ENCODE data around the gene GPD1L.
A peak's percentile ranks its signal among the peaks of the same experiment; 100 is the strongest.

Gene GPD1L

DNA sequence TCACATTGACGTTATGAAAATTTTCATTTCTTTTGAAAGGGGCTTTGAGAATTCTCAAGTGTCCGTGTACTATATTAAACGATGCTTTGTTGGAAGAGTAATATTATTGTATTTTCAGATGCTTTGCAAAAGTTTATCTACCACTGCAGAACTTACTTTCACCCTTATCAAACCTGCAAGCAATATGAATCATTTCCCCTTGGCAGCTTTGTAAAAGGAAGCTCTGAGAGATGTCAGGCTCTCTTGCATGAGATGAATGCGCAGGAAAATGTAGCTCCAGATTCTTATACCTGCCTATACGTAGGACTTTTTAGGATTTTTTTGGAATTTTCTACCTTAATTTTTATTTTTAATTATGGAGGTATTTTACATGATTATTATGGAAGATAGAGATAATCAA is 34.5 kb downstream of the GPD1L start:
- no peak for DNase-seq

DNA sequence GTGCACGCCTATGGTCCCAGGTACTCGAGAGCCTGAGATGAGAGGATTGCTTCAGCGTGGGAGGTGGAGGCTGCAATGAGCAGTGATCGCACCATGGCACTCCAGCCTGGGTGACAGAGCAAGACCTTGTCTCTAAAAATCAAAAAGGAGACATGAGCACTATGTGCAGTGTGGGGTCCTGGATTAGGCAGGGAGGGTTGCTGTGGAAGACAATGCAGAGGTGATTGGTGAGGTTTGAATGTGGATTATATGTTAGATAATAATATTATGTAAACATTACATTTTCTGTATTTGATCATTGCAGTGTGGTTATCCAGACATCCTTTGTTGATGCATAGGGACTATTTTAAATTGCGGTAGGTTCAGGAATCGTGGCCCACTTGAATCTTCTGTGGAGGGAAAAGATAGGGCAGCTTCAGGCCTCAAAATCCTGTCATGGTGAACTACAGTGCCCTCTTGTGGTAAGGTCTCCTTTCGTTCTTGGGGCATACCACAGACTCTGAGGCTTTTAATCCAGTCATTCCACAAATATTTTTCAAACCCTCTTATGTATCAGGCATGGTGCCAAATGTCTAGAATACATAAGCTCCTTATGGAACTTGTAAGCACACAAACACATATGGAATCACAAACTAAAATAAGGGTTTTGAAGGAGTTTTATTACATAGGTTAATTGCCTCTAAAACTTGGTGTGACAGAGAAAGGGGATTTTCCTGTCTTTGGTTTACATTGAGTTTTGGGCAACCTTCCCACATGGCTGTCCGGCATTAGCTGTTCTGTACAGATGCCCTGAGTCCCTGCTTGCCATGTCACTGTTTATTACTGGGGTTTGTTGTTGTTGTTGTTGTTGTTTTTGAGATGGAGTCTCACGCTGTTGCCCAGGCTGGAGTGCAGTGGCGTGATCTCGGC is 37.7 kb downstream of the GPD1L start:
- peak; percentile 65 for DNase-seq

DNA sequence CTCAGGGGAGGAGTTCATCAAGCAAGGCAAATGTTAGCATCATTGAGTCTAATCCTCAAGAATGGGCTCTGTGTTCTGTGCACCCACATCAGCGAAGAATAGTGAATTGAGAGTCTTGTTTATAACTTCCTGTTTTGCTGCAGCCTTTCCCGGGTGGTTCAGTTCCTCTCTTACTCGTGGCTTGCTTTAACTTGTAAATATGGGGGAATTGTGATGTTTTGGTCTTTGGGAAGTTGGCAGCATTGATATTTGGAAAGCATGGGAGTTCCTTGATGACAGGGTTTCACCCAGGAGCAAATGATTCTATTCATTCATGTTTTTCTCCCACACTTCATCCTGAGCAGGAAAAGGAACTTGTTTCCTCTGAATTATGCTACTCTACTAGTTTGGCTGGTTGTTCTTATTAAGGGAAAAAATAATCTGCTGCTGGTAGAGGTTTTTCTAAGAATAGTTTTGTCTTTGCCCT is 40.4 kb downstream of the GPD1L start:
- DNase-seq: no peak

DNA sequence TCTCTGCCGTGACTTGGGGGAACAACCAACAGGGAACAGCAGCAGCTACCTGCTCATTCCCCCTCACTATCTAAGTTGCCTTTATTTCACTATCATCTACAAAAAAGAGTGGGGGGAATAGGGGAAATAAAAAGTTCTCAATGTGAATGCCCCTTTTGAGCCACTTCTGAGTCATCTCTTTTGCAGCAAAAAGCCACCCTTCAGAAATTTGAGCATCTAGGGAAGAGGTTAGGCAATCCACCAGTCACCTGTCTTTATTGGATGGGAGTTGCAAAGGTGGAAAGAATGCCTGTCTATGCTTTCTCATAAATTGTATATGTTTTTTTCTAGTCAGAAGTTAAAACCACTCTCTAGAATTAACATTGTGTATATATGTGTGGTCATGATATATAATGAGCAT is 41.1 kb downstream of the GPD1L start:
- DNase-seq: no peak

DNA sequence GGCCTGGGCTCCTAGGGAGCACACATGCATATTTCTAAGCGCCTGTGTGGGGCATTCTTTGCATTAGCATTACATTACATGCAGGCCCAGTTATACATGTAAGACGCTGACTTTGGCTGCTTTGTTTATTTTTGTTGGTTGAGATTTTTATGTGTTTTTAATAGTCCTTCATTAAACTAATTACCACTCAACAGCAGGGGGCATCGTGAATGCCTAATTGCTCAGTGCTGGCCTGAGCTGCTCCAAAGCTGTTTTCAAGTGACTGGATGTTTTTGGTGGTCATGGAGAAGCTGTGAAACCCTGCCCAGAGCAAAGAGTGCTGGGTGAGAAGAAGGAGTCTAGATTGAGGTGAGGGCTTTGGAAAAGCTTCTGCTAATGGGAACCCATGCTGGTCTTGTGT is 41.5 kb downstream of the GPD1L start:
- no peak for DNase-seq

DNA sequence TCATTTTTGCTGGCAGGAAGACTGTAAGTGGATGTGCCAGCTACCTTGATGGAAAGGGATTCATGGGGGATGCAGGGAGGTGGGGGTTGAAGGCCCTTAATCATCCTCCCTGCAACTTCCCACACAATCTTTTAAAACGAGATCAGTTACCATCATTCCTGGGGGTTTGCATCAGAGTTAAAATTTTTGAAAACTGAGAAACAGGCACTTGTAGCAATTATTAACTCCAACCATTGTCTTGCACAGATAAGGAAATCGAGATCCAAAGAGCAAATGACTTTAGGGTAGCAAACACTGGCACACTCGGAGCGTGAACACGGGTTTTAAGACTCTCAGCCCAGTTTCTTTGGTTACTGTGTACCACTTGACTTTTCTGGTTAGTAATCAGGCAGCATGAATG is 41.9 kb downstream of the GPD1L start:
- no peak for DNase-seq

DNA sequence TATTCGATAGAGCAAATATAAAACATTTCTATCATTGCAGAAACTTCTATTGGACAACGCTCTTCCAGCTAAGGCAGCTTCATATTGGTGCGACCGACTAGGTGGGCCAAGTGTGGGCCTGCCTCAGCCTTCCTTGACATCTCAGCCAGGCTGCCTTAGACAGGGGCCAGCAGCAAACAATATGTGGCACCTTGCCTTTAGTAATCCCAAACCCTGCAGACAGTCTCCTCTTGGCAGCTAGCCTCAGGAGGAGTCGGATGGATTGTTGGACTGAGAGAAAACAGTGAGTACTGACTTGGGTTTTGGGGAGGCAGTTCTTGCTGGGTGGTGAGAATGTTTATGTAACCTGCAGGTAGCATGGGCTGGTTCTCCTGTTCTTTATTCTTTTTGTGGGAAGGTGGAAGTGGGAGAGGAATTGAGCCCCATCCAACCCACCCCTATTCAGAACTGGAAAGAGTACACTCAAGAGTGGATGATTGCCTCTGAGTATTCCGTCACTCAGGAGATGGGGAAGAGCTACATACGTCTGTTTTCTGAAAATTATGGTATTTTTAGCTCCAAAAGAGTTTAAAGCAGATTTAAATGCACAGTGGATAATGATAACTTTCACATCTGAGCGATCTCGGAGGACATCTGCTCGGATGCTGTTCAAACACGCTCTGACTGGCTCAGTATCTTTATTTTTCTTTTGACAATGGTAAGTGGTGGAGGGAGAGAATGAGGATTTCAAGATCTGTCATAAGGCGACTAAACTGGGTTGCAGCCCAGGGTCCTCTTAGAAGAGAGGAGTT is 47.2 kb downstream of the GPD1L start:
- no peak for DNase-seq

DNA sequence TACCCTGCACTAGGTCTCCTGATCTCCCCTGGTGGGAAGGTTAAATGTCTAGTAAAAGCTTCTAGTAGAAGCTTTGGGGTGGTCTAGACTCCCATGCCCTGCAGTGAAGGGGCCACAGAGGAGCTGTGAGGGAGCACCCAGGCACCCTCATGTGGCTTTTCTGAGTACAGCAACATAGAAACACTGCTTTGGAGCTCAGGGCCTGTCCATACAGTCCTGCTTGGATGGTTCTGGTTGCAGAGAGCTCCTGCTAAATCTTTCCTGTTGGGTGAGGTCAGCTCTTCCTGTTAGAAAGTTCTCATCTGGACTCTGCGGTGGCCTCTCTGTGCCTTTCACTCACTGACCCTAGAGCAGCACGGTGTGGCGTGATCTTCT is 47.8 kb downstream of the GPD1L start:
- DNase-seq: no peak

DNA sequence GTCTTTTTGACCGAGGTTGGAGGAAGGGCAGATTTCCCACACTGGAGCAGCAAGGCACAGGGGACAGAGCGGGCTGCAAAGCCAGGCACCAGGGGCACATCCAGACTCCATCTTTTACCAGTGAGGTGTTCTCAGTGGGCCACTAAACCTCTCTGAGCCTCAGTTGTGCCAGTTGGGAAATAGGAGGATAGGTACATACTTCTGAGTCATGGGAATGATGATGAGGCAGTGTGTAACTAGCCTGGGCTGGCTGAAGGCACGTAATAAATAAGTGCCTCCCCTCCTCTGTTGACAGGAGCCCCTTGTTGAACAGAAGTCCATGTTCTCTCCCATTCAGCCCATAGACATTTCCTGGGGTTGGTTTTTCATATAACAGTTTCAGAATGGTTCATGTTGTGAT is 48.7 kb downstream of the GPD1L start:
- no peak for DNase-seq

DNA sequence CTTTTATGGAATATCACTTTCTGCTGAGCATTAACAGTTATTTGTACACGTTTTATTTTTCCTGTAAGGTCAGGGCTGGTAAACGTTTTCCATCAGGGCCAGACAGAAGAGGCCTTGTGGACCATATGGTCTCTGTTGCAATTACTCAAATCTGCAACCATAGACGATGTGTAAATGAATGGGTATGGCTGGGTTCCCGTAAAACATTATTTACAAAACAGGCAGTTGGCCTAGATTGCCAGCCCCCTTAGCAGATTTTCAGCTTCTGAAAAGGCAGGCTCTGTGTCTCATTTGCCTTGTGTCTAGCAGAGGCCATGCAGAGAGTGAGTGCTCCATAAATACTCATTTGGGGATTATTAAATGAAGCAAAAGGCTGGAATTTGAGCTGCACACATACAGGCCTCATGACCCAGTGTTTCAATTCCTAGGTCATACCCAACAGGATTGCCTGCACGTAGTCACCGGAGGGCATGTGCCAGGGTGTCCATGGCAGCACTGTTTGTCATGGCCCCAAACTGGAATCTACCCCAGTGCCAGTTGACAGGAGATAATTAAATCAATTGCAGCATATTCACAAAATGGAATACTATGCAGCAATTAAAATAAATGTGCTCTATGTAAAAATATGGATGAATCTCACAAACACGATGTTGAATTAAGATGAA is 51.3 kb downstream of the GPD1L start:
- no peak for DNase-seq

DNA sequence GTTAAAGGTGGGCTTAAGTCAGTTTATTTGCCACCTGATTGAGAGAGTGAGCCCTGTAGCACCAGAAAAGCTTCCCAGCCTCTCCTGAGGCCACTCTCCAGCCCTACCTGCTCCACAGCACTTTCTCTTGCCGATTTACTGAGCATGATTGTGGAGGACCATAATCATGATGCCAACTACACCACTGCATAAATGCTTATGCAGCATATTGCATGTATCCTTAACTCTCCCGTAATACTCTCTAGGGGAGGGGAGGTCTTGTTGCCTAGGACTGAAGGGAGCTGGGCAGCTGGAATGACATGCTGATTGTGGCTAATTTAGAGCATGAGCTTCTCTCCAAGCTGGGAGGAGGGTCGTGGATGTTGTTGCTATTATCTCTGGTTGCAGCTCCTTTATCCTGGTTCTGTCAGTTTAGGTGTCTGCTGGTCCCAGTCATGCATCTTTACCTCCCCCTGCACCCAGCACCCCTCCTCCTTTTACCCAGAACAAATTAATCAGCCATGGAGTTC is 54.3 kb downstream of the GPD1L start:
- DNase-seq: no peak

DNA sequence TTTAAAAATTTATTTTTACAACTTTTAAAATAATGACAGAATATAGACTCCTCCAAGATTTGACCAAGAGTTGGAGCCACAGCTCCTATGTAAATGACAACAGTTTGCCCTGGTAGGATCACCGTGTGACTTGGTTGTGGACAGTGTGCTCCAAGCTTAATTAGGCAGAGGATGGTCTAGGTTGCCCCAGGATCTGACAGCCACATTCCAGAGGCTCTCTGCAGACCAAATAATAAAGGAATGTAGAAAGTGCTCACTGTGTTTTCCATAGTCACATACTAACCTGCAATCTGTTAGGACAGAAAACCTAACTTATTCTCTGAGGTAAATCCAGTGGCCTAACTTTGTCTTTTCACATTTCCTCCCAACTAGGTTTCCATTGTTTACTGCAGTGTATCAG is 59.0 kb downstream of the GPD1L start:
- DNase-seq: no peak

DNA sequence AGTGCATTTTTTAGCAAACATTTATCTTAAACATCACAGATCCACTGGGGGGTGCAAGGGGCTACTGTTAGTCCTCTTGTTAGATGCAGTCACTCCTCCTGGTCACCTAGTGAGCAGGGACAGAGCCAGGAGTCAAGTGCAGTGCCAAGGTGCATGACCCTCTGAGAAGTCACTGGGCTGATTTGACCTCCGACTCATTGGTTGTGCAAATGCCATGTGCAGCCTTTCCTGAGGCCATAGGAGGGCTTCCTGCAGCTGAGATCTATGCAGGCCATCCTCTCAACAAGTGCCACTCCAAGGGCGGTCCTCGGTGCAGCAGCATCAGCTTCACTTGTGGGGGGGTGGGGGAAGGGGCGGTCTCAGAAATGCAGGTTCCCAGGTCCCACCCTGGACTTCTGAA is 60.2 kb downstream of the GPD1L start:
- no peak for DNase-seq

DNA sequence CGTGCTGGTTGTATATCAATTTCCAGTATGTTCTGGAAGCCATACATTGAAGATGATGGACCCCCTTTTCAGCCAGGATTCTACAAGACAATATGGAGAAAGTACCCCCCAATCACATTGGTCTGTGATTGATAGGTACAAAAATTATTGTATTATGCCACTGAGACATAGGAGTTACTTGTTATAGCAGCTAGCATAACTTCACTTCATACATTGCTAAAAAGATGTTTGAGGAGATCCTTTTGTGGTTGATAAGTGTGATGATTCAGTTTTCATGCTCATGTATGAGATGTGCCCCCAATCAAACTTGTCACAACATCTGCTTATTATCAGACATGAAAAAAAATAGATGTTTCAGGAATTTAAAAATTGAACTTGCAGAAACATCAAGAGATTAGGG is 66.0 kb downstream of the GPD1L start:
- no peak for DNase-seq

DNA sequence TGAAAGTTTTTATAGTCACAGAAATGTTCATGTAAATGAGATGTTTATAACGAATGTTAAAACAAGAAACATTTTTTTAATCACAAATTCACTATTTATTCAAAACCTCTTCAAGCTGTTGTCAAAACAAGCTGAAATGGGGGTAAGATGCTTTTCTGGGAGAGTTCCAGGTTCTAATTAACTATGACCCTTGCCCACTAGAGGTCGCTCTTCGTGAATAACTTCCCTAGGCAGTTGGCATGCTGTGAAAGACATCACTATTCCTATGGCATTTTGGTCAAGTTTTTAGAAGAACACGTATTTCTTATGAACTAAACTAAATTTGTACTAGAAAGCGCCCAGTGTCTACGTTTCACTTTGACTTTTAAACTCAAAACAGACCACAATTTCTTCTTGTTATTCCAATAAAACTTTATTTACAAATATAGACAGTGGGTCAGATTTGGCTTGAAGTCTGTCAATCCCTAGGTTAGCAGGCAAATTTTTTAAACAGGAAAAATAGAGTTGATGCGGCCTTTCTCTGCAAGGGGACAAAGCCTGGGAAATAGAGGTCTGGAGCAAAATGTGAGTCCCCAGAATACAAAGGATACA is 69.3 kb downstream of the GPD1L start:
- peak; percentile 81 for DNase-seq

DNA sequence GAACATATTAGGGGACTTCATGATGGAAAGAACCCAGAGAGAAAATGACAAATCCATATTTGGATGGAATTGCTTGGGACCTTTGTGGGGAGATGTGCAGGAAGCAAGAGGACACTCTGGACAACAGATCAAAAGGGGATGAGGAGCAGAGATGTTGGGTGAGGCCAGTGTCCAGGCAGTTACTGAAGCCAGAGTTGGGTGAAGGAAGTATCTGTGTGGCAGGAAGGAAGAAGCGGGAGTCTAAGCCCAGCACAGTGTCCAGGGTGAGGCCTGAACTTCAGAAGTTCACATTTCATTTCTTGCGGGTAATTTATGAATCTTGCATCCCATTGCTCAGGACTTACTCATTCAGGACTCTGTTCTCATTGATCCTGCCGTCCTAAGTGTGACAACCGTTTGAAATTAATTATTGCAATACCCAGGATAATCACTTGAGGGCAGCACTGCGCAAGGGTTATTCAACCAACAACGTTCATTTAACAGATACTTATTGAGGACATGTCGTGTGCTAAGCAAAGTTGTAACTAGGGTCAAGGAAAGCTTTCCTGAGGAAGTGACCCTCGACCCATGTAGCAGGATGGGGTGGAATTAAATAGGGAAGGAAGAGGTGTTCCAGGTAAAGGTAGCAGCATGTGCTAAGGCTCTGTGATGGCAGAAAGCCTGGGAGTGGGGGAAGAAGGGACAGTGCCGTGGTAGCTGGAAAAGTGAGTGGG is 70.7 kb downstream of the GPD1L start:
- DNase-seq: peak; percentile 57

DNA sequence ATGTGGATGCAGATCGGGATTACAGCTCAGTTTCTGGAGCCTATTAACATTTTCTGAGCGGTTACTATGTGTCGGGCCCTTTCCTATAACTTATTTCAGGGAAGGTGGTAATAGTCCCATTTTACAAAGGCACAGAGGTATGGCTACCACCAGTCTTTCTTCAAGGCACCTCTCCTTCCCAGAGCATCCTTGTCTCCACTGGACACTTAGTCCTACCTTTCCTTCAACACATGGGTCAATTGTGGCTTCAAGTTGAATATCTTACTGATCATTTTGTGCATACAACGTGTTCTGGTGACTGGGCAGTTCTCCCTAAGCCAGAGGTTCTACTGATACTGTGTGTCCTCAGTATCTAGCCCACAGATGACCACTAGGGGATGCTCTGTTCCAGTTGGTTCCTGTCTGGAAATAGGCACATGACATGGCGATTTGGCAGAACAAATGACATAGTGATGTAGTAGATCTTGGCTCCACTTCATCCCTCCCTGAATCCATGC is 71.3 kb downstream of the GPD1L start:
- peak; percentile 90 for DNase-seq

DNA sequence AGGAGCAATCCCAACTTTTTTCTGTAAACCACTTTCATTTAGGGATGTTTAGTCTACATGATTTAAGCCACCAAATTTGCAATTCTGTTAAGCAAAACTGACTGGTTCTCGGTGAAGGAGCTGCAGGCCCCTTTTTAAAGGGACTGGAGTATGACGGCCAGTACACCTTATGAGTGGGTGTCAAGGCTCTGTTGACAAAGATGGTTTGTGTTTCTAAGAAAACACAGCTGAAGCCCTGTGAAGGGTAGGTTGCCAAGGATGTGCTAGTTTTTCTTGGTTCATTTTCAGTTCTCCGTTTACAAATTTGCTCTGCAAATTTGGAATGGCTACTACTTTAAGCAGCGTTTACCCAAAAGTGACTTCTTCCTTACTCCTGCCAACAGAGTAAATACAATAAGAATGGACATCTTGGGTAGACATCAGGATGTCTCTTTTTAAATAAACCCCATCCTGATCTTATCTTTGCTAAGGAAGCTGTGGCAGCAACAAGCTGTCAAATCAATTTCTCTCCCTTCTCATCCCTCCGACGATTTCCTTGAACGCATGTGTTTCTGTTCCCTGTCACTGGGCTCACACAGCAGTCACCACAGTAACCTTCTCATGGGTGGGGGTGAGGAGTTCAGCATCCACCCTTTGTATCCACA is 73.8 kb downstream of the GPD1L start:
- DNase-seq: peak; percentile 58

DNA sequence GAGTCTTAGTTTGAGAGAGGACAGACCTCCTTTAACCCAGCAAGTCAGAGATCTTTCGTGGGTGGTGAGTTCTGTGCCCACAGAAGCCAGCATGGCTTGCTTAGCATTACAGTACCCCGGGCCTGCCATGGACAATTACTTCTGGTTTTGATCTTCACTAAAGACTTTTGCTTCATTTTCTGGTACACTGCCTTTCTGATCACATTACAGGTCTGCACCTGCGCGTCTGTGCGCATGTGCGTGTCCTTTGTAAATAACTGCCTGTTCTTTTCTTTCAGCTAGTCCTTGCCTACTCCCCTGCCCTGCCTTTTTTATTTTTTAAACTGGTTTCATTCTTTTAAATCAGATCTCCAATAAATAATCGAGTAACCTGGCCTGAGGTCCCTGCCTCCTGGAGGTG is 74.9 kb downstream of the GPD1L start:
- DNase-seq: peak; percentile 37

DNA sequence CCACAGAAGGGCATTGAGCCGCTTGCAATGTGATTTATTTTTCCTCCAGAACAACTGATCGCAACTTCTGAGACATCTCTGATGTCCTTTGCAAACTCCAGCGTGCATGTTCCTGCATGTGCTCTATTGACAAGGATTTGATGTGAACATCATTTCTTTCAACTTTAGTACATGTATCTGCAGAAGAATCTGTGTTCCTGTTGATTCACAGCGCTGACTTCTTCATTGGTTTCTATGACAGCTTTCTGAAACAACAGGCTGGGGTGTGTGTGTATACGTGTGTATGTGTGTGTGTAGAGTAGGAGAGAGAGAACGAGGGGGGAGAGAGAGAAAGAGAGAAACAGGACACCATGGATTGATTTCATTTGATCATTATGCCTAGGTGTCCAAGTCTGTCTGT is 75.4 kb downstream of the GPD1L start:
- DNase-seq: peak; percentile 12

DNA sequence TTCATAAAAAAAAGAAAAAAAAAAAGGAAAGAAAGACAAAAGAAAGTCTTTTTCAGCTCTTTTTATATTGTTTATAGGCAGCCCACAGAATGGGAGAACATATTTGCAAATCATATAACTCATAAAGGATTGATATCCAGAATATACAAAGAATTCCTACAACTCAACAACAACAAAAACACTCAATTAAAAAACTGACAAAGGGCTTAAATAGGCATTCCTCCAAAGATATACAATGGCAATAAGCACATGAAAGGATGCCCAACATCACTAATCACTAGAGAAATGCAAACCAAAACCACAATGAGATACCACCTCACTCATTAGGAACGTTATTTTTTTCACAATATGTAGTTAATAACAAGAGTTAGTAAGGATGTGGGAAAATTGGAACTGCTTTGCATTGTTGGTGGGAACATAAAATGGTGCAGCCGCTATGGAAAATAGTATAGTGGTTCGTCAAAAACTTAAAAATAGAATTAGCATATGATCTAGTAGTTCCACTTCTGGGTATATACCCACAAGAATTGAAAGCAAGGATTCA is 77.8 kb downstream of the GPD1L start:
- no peak for DNase-seq
